ENCODE results near the gene ABT1.

DNA sequence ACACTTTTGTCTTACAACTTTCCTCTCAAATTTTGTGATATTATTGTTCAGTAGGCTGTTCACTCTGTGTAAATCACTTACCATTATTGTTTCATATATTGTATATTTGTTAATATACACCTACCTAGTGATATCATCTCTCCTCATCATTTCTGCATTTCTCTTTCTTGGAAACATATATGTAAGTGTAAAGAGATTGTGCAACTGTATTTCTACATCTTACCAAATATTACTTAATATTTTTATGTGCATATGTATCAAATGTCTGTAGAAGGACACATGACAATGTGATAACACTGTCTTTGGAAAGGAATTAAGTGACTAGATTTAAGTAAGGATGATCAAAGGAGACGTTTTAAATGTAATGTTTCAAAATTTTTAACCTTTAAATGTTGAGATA is 32.6 kb downstream of the ABT1 start:
- TF ChIP-seq, protein P1, sequence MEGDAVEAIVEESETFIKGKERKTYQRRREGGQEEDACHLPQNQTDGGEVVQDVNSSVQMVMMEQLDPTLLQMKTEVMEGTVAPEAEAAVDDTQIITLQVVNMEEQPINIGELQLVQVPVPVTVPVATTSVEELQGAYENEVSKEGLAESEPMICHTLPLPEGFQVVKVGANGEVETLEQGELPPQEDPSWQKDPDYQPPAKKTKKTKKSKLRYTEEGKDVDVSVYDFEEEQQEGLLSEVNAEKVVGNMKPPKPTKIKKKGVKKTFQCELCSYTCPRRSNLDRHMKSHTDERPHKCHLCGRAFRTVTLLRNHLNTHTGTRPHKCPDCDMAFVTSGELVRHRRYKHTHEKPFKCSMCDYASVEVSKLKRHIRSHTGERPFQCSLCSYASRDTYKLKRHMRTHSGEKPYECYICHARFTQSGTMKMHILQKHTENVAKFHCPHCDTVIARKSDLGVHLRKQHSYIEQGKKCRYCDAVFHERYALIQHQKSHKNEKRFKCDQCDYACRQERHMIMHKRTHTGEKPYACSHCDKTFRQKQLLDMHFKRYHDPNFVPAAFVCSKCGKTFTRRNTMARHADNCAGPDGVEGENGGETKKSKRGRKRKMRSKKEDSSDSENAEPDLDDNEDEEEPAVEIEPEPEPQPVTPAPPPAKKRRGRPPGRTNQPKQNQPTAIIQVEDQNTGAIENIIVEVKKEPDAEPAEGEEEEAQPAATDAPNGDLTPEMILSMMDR (IDR thresholded peaks at IDR 0.05), result no peak
- TF ChIP-seq POLR2A (IDR thresholded peaks at IDR 0.05), result no peak

Data from suprapubic skin (tissue), 3 donors.